ENCODE measurements around the gene NFATC4.
"Not testable (repeated sequence)": the region's sequence is repeated elsewhere in the genome, so short reads cannot be mapped to it uniquely, and the experiment has no call there.

Gene NFATC4

DNA sequence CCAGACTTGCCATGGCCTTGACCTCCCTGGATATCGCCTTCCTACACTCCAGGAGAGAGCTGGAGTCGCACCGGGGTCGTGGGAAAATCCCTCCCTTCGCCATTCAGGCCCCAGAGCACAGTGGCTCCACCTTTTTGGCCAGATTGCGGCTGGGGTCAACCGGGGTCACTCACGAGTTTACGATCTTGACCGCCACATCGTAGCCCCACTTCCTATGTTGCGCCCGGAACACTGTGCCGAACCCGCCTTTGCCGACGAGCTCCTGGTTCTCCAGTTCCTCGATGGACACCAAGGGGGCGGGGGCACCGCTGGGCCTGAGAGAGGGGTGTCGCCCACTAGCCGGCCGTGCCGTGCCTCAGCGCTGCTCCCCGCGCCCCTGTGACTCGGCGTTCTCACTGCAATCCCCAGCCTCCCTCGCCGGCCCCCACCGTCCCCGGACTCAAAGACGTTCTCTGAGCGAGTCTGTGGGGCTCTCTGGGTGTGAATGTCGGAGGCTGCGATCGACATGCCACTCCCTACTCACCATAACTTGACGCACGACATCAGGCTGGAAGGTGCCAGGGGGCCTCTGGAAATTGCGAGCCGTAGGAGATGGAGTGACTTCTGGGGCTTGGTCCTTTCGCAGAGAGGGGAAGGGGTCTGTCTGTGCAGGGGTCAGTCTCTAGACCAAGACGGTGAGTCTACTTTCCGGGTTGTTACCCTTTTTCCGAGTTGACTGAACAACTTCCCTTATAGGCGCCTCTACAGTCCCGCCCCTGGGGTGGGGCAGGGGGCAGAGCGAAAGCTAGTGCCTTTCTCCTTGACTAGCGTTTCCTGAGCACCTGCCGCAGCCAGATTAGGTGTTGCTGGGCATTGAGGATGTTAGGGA is 28.5 kb upstream of the NFATC4 start, which contains the start of gene RIPK3:
RIPK3 (minus strand) TSS at position 708 of the 868 bp plus-strand sequence; CDS start at position 543, 165 bp downstream.
- DNase-seq = no peak

DNA sequence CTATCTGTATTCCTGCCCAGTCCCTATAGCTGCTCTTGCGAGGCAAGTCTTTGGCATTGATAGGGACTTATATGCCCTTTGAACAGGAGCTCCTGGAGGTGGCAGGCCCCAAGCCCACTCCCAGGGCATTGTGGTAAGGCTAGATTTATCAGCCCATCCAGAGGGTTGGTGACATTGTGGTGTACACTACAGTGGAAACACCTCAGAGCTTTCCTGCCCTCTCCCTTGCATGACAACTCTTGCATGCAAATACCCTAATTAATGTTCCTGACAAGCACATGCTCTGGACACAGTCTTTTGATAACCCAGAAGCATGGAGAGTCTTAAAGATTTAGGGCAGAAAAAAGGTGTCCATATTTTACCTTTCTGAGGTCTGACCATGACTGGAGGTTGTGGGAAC is 27.4 kb upstream of the NFATC4 start:
- no peak for DNase-seq

DNA sequence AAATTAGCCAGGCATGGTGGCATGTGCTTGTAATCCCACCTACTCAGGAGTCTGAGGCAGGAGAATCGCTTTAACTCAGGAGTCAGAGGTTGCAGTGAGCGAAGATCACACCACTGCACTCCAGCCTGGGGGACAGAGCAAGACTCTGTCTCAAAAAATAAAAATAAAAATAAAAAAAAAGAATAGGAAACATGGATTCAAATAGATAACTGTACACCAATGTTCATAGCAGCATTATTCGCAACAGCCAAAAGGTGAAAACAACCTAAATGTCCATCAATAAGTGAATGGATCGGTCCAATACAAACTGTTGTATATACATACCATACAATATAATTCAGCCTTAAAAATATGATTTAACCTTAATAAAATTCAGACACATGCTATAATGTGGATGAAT is 25.1 kb upstream of the NFATC4 start:
- DNase-seq = no peak

DNA sequence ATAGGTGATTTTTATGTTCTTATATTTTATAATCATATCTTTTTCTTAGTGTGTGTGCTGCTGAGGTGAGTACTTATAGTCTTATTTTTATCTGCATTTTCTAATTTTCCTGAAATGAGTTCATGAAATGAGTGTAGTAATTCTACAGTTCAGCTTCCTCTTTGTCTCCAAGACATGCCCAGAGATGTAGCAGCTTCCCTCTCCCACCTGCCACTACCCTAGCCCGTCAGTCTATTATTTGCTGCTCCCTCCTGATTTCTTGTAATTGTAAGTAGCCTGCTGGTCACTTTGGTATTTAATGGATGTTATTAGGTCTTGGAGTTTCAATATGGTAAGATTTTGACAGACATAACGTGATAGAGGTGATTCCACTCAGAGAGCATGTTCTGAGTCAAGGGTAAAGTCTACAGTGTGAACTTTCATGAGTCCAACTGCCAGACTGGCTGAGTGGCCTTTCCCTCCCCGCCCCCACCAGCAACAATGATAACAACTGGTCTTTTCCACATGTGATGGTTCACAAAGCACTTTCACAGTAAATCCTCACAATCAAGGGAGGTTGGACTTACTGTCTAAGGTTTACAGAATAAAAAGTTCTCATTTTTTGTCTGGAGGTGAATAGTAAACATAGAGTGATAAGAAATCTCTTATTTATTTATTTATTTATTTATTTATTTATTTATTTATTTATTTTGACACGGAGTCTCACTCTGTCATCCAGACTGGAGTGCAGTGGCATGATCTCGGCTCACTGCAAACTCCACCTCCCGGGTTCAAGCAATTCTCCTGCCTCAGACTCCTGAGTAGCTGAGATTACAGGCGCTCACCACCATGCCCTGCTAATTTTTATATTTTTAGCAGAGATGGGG is 24.0 kb upstream of the NFATC4 start:
- no peak for DNase-seq

DNA sequence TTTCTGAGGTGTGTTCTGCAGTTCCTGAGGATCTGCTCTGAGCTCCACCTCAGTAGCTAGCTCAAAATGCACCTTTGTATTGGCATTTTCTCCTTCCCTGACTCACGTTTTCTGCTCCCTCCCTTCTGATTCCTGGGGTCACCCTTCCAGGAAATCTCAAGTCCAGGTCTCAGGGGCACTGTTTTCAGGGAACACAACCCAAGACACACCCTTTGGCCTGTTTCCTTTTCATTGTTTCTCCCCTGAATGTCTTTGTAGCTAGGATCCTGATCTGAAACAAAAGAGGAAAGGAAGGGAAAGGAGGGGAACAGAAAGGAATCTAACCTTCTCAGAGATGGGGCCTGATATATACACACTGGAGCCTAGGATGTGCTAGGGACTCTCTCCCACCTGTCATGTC is 20.9 kb upstream of the NFATC4 start:
- no peak for DNase-seq

DNA sequence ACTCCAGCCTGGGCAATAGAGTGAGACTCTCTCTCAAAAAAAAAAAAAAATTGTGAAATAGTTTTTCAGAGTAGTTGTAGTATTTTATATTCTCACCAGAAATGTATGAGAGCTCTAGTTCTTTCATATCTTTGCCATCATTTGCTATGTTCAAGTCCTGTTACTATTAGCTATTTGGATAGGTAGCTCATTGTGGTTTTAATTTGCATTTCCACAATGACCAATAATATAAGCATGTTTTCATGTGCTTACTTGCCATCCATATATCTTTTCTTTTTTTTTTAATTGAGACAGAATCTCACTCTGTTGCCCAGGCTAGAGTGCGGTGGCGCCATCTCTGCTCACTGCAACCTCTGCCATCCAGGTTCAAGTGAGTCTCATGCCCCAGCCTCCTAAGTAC is 19.8 kb upstream of the NFATC4 start:
- DNase-seq = no peak

DNA sequence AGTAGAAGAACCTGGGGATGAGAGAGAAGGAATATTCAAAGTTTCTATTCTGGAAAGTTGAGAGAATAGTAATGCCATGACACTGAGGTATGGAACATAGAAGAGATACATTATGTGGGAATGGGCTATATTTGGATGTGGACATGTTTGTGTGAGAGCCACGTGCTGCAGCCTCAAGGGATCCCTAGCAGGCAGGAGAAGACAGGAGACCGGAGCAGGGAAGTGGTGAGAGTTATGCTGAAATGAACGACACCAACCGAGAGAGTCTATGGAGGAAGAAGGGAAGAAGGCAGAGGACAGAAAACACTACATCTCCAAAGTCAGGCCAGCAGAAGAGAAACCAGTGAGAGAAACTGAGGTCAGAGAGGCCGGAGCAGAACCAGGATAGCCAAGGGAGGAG is 18.2 kb upstream of the NFATC4 start:
- DNase-seq = no peak

DNA sequence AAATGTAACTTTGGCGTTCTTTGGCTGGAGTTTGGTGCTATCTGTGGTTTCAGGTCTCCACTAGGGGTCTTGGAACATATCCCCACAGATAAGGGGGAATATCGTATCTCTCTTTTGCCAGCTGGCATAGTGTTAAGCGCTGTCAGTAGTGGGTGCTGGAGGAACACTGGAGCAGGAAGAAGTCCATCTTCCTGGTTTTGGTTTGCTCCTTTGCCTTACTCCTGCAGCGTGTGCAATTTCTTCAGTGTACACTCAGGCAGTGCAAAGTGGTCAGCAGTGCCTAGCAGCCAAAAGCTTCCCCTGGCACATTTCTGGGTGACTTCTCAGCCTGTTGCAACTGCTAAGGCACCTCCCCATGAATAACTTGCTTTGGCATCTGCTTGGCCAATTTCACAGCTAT is 16.5 kb upstream of the NFATC4 start:
- DNase-seq = no peak

DNA sequence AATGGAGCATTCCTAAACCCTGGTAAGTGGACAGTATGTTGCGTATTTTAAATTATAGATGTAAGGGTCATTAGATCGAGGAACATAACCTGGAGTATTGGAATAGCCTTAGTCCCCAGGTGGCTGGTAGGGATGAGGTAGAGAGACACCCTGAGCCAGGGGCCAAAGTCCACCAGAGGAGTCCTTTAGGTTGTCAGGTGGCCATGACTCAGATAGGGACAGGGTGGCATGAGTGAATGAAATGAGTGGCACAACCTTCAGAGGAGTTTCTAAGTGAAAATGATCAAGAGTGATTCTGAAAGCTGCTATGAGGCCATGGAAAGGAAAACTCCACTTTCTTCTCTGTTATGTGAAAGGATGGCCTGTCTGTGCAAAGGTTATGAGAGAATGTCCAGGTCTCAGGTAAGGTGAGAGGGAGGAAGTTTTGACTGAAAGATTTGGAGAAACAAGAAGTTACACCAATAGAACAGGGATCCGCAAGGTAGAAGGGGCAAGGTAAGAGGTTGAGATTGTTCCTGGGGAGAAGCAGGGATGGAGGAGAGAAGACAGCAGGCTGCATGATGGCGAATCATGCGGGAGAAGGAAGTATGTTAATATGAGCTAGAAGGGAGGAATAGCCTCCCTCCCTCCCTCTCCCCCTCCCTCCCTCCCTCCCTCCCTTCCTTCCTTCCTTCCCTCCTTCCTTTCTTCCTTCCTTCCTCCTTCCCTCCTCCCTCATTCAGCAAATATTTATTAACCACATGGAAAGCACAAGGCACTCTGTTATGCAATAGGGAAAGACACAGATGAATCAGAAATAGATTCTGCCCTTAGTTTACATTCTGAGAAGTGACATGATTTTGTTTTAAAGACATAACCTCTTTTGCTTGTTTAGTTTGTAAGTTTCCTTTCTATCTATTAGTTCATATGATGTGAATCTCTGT is 14.2 kb upstream of the NFATC4 start:
- no peak for DNase-seq

DNA sequence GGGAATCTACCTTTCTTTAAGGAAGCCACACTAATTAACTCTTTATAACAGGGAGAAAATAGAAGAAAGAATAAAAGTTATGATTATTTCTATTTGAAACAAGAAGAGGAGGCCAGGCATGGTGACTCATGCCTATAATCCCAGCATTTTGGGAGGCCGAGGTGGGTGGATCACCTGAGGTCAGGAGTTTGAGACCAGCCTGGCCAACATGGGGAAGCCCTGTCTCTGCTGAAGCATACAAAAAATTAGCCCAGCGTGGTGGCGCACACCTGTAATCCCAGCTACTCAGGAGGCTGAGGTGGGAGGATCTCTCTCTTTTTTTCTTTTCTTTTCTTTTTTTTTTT is 13.5 kb upstream of the NFATC4 start:
- not testable (repeated sequence) for DNase-seq

DNA sequence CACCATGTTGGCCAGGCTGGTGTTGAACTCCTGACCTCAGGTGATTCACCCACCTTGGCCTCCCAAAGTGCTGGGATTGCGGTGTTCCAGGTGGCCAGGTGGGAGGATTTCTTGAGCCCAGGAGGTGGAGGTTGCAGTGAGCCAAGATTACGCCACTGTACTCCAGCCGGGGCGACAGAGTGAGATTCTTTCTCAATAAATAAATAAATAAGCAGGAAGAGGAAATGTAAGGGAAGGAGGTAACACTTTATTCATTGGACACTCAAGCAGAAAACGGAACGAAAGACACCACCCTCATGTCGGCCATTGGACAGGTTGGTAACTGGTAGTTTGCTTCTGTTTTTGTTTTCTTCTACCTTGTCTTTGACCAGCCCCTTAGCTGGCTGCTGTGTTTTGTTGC is 13.0 kb upstream of the NFATC4 start:
- DNase-seq = no peak

DNA sequence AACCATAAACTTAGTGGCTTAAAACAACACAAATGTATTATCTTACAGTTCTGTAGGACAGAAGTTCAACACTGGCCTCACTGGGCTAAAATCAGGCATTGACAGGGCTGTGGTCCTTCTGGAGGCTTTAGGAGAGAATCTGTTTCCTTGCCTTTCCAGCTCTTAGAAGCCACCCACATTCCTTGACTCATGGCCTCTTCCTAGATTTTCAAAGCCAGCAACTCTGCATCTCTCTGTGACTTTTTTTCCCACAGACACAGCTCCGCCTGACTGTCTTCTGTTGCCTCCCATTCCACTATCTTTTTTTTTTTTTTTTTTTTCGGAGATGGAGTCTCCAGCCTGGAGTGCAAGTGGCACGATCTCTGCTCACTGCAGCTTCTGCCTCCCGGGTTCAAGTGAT is 11.8 kb upstream of the NFATC4 start:
- DNase-seq = no peak

DNA sequence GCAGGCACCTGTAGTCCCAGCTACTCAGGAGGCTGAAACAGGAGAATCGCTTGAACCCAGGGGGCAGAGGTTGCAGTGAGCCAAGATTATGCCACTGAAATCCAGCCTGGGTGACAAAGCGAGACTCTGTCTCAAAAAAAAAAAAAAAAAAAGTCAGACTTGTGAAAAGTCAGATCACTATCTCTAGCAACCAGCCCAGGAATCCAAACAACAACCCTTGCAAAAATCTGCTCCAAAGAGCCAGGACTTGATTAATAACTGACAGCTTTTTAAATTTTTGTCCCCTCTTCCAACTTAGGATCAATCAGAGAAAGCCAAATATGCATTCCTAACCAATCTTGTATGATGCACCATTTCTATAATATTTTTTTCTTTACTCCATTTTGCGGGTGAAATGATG is 7.7 kb upstream of the NFATC4 start:
- no peak for DNase-seq

DNA sequence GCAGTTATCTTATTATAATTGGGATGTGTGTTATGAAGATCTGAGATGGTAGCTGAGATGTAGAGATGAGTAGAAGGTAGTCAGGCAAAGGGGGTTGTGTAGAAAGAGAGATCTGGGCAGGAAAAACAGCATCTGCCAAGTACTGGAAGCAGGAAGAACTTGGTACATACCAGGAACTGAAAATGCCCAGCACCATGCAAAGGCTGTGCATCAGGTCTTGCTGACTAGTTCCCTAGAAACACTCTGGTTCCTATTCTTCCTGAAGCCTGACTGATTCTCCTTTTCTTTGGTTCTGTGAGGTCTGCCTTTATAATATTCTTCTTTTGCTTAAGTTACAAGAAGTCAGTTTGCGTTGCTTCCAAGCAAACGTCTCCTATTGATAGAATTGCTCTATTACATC is 6.7 kb upstream of the NFATC4 start:
- no peak for DNase-seq

DNA sequence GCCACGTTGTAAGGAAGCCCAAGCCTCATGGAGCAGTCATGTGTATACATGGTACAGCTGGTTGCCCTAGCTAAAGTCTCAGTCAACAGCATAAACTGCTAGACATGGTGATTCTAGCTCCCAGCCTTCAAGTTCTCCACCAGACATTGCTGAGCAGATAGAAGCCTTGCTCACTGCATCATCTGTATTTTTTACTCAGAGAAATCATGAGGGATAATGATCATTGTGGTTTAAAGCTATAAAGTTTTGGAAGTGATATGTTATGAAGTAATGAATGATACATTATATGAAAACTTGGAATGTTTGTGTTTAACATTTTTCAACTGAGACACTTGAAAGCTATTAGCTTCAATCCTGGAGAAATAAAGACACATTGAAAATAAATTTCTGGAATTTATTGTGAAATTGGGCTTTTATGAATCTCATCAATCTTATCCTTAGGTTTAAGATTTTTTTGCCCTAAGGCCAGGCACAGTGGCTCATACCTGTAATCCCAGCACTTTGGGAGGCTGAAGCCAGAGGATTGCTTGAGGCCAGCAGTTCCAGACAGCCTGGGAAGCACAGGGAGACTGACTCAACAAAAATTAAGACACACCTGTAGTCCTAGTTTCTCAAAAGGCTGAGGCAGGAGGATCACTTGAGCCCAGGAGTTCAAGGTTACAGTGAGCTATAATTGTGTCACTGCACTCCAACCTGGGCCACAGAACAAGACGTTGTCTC is 5.6 kb upstream of the NFATC4 start:
- no peak for DNase-seq

DNA sequence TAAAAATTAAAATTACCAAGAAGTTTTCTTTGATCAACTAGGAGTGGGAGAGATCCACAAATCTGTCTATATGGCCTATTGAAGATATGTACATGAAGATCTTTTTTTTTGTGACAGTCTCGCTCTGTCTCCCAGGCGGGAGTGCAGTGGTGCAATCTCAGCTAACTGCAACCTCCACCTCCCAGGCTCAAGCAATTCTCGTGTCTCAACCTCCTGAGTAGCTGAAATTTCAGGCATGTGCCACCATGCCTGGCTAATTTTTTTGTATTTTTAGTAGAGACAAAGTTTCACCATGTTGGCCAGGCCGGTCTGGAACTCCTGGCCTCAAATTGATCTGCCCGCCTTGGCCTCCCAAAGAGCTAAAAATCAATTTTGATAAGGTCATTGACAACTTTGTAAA is 4.6 kb upstream of the NFATC4 start:
- DNase-seq = no peak

DNA sequence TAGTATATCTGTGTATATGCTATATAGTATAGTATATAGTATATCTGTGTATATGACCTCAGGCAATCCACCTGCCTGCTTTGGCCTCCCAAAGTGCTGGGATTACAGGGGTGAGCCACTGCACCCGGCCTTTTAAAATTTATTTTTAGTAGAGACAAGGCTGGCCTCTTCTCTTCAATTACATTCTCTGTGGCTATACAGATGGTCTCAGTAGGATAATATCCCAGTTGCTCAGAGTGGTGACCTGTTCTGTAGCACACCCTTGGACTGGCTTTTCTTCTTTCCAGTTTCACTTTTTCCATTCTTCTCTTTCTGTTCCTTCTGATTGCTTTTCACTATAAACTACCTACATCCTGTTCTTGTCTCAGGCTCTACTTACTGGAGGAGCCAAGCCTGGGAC is 3.1 kb upstream of the NFATC4 start:
- DNase-seq = no peak

DNA sequence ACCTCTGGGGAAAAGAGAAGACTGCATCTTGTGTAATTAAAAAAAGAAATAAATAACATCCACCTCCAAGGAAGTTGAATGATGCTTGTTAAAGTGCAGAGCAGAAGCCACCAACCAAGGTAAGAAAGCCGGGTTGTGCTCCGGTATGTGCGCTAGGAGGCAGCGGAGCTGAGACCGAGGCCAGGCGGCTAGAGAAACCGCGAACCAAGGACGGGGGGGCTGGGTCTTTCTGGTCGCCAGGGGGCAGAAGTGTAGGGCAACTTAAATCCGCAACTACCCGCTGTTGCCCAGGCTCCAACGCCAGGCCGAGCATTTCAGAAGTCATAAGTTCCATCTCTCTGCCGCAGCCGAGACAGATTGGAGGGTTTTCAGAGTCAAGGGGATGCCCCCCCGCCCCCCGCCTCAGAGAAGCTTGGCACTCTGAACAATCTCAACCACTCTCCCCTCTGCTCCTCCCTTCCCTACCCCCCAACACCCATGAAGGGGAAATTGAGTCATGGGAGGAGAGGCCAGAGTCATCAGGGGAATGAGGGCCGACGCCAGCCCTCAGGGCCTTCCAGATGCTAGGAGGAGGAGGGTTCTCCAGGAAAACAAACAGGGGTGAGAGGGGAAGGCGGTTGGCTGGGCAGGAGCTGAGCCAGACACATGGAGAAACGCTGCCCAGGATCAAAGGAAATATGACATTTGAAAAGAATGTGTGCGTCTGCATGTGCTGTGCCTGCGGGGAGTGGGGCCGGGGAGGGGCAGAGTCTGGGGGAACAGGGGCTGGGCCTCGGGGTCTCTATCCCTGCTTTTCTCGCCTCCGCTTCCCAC is 2.2 kb upstream of the NFATC4 start:
- DNase-seq = peak; percentile 27

DNA sequence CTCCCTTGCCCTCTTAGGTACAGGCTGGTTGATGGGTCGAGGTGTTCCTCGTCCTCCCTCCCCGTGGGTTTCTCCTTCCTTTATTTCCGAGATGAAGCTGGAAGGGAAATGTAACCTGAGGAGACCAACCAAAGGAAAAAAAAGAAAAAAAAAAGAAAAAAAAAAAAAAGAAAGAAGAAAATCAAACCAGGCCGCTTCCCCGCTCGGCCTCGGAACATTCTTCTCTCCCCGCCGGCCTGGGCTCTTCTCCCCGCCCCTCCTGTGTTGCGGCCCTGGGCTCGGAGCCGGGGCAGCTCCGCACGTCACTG is 1.6 kb upstream of the NFATC4 start:
- DNase-seq = no peak

DNA sequence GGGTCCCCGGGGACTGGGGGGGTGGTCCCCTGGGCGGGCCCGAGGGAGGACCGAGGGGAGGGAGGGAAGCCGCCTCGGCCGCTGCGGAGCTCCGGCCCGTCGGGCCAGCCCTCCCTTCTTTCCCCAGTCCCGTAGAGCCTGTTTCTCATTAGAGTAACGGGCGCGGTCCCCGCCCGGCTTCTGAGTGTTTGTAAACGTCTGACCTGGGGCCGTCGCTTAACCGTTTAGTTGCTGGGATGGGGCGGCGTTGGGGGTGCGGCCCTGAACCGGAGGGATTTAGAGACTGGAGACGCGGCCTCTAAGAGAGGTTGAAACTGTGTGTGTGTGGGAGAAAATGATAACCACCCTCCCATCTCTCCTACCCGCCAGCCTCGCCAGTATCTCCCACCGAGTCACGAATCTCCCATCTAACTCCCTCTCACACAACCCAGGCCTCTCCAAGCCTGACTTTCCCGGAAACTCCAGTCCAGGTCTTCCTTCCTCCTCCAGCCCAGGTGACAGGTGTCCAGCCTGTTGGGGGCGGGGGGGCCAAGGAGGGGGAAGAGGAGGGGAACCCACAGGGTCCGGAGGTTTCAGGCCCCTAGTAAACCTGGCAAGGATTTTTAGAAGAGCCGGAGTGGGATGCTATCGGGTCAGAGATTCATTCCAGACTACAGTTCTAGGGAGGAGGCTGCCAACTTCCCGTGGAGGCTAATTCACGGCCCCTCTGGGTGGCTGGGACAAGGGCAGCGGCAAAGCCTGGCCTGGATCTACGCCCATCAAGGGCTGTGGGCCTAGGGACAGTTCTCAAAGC is 1.1 kb upstream of the NFATC4 start:
- peak; percentile 87 for DNase-seq

DNA sequence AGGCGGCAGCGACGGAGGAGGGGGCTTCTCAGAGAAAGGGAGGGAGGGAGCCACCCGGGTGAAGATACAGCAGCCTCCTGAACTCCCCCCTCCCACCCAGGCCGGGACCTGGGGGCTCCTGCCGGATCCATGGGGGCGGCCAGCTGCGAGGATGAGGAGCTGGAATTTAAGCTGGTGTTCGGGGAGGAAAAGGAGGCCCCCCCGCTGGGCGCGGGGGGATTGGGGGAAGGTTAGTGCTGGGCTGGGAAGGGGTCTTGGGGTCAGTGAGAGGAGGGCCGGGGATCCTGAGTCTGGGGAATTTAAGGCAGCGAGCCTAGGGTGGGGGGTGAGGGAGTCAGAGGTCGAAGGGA is 203 bp downstream of the NFATC4 start:
- DNase-seq = no peak

All from NCI-H1048 (cell line).